Upper lobe of left lung (tissue), 4 donors: ENCODE measurements around the gene LOXL4.

ENCODE experiments used
- POLR2A ChIP-seq, 4 donors: fragments of 450-650 bp; IDR thresholded peaks; one replicate each; pipeline ENCODE4 v1.5.1; 2016 to 2017; ENCODE audit warnings: antibody characterized with exemption in 4 of 4, mild to moderate bottlenecking in 2 of 4
- POLR2AphosphoS5 ChIP-seq, 2 donors: sonication (generic); formaldehyde crosslinking; IDR thresholded peaks; one replicate each; pipeline ENCODE4 v1.5.1; 2017; ENCODE audit warnings: antibody characterized with exemption in 2 of 2
- TF ChIP-seq, protein P1 (sequence below), 6 experiments: fragments of 450-650 bp in 4 of 6; fragments of 200-600 bp in 2 of 6; sonication (generic) in 2 of 6; IDR thresholded peaks; one replicate each; pipeline ENCODE4 v1.5.1; 2016 to 2019; ENCODE audit warnings: antibody characterized with exemption in 6 of 6

- TF ChIP-seq, protein P1, sequence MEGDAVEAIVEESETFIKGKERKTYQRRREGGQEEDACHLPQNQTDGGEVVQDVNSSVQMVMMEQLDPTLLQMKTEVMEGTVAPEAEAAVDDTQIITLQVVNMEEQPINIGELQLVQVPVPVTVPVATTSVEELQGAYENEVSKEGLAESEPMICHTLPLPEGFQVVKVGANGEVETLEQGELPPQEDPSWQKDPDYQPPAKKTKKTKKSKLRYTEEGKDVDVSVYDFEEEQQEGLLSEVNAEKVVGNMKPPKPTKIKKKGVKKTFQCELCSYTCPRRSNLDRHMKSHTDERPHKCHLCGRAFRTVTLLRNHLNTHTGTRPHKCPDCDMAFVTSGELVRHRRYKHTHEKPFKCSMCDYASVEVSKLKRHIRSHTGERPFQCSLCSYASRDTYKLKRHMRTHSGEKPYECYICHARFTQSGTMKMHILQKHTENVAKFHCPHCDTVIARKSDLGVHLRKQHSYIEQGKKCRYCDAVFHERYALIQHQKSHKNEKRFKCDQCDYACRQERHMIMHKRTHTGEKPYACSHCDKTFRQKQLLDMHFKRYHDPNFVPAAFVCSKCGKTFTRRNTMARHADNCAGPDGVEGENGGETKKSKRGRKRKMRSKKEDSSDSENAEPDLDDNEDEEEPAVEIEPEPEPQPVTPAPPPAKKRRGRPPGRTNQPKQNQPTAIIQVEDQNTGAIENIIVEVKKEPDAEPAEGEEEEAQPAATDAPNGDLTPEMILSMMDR (IDR thresholded peaks at IDR 0.05) = no peak
- TF ChIP-seq POLR2A (IDR thresholded peaks at IDR 0.05) = no peak
- TF ChIP-seq POLR2AphosphoS5 (IDR thresholded peaks at IDR 0.05) = no peak
Measured at GRCh38 chr10:98312822-98313221, 44.8 kb upstream of the LOXL4 start.
